Choroid plexus epithelial cell (primary cell): ENCODE results near the gene PI3.
A peak's percentile ranks its signal among the peaks of the same experiment; 100 is the strongest.
"Not testable (repeated sequence)": the region's sequence is repeated elsewhere in the genome, so short reads cannot be mapped to it uniquely, and the experiment has no call there.

Source experiments
- DNase-seq: peaks from one replicate; pipeline ENCODE4 v3.0.0-alpha.2; 2010; ENCODE audit warnings: low read depth
- H3K4me3 ChIP-seq: 2 replicates; pipeline ENCODE4 v1.5.1; 2011; ENCODE audit warnings: low read depth, mild to moderate bottlenecking, control low read depth, low read length, moderate library complexity
- TF ChIP-seq, protein P1 (sequence below): conservative IDR thresholded peaks from 2 replicates; pipeline ENCODE4 v1.5.1; 2011; ENCODE audit warnings: low read depth, mild to moderate bottlenecking, control low read depth, inconsistent platforms, low read length, moderate library complexity

The PI3 gene

GRCh38 chr20:45174434-45175364, at the start of gene PI3:
Gene PI3 (plus strand): TSS chr20:45174902. CDS start chr20:45174923, 21 bp downstream.
- DNase-seq: no peak
- no peak within 1 kb of the TSS for H3K4me3 ChIP-seq
- TF ChIP-seq, protein P1, sequence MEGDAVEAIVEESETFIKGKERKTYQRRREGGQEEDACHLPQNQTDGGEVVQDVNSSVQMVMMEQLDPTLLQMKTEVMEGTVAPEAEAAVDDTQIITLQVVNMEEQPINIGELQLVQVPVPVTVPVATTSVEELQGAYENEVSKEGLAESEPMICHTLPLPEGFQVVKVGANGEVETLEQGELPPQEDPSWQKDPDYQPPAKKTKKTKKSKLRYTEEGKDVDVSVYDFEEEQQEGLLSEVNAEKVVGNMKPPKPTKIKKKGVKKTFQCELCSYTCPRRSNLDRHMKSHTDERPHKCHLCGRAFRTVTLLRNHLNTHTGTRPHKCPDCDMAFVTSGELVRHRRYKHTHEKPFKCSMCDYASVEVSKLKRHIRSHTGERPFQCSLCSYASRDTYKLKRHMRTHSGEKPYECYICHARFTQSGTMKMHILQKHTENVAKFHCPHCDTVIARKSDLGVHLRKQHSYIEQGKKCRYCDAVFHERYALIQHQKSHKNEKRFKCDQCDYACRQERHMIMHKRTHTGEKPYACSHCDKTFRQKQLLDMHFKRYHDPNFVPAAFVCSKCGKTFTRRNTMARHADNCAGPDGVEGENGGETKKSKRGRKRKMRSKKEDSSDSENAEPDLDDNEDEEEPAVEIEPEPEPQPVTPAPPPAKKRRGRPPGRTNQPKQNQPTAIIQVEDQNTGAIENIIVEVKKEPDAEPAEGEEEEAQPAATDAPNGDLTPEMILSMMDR: no peak

GRCh38 chr20:45128099-45128498, 46.6 kb upstream of the PI3 start:
- no peak overlapping the region for H3K4me3 ChIP-seq
- no peak for DNase-seq
- TF ChIP-seq, protein P1: no peak

GRCh38 chr20:45136911-45137310, 37.8 kb upstream of the PI3 start:
- TF ChIP-seq, protein P1: no peak
- no peak overlapping the region for H3K4me3 ChIP-seq
- DNase-seq: no peak

GRCh38 chr20:45138561-45139300, 36.0 kb upstream of the PI3 start:
- DNase-seq: peak; percentile 16
- no peak overlapping the region for H3K4me3 ChIP-seq
- TF ChIP-seq, protein P1: peak; percentile 75

GRCh38 chr20:45139733-45140375, 34.8 kb upstream of the PI3 start:
- DNase-seq, H3K4me3 ChIP-seq: not testable (repeated sequence)

- no peak overlapping the region for H3K4me3 ChIP-seq
- DNase-seq: no peak
- TF ChIP-seq, protein P1: no peak
These were observed 33.9 kb upstream of the PI3 start for GRCh38 chr20:45140836-45141235.

- no peak overlapping the region for H3K4me3 ChIP-seq
- no peak for DNase-seq
- TF ChIP-seq, protein P1: no peak
These were observed 25.6 kb upstream of the PI3 start for GRCh38 chr20:45149062-45149461.
